KMS-11 (cell line): Measurements from ENCODE around the gene NPTX2.

Source experiments
- H2AFZ ChIP-seq: fragments of 200-600 bp; sonication (generic); 2 replicates; pipeline ENCODE4 v1.6.1; 2016; ENCODE audit warnings: antibody characterized with exemption, mixed run types, low read depth
- H3K27ac ChIP-seq: fragments of 200-600 bp; sonication (generic); 2 replicates; pipeline ENCODE4 v1.6.1; 2016; ENCODE audit warnings: mild to moderate bottlenecking, mixed run types
- H3K27me3 ChIP-seq: fragments of 200-600 bp; sonication (generic); 2 replicates; pipeline ENCODE4 v1.6.1; 2017; ENCODE audit warnings: mild to moderate bottlenecking, low read depth, mixed run types, moderate library complexity; ENCODE audit not compliant: insufficient read depth
- H3K36me3 ChIP-seq: fragments of 200-600 bp; sonication (generic); 2 replicates; pipeline ENCODE4 v1.6.1; 2017; ENCODE audit warnings: mild to moderate bottlenecking, mixed run types; ENCODE audit not compliant: insufficient read depth
- H3K4me1 ChIP-seq: fragments of 200-600 bp; sonication (generic); 2 replicates; pipeline ENCODE4 v1.6.1; 2016; ENCODE audit warnings: mild to moderate bottlenecking, low read depth, mixed run types; ENCODE audit not compliant: poor library complexity, severe bottlenecking
- H3K4me2 ChIP-seq: fragments of 200-600 bp; sonication (generic); 2 replicates; pipeline ENCODE4 v1.7.0; 2016; ENCODE audit warnings: mild to moderate bottlenecking, mixed run types
- H3K4me3 ChIP-seq: fragments of 200-600 bp; sonication (generic); IDR thresholded peaks from 2 replicates; pipeline ENCODE4 v1.6.1; 2017; ENCODE audit warnings: low read depth, low read length, mixed read lengths; ENCODE audit not compliant: insufficient read depth
- H3K79me2 ChIP-seq: fragments of 200-600 bp; sonication (generic); 2 replicates; pipeline ENCODE4 v1.6.1; 2016; ENCODE audit warnings: low read depth, mixed run types; ENCODE audit not compliant: insufficient read depth
- H3K9ac ChIP-seq: fragments of 200-600 bp; sonication (generic); 2 replicates; pipeline ENCODE4 v1.6.1; 2016; ENCODE audit warnings: mild to moderate bottlenecking, mixed run types
- H4K20me1 ChIP-seq: fragments of 200-600 bp; sonication (generic); 2 replicates; pipeline ENCODE4 v1.6.1; 2016; ENCODE audit warnings: mild to moderate bottlenecking, mixed run types; ENCODE audit not compliant: insufficient read depth
- CTCF ChIP-seq: fragments of 200-600 bp; sonication (generic); conservative IDR thresholded peaks from 2 replicates; pipeline ENCODE4 v1.6.1; 2017; ENCODE audit warnings: low read depth, mild to moderate bottlenecking, antibody characterized with exemption, low read length, moderate library complexity, mixed read lengths

The NPTX2 gene

GRCh38 chr7:98630149-98630548 is 13.1 kb downstream of the NPTX2 start:
- no peaks in the 10 kb centered on the region for H3K27me3 ChIP-seq
- TF ChIP-seq CTCF, result no peak
- H3K4me3 ChIP-seq, result no peak overlapping the region
- H3K9ac ChIP-seq, result no peak overlapping the region
- no peaks in the 10 kb centered on the region for H4K20me1 ChIP-seq
- H3K4me2 ChIP-seq, result no peak overlapping the region
- H3K79me2 ChIP-seq, result no peaks in the 10 kb centered on the region
- no peaks in the 10 kb centered on the region for H3K36me3 ChIP-seq
- H3K27ac ChIP-seq, result no peak overlapping the region
- no peaks in the 10 kb centered on the region for H3K4me1 ChIP-seq
- H2AFZ ChIP-seq, result no peak overlapping the region

DNA sequence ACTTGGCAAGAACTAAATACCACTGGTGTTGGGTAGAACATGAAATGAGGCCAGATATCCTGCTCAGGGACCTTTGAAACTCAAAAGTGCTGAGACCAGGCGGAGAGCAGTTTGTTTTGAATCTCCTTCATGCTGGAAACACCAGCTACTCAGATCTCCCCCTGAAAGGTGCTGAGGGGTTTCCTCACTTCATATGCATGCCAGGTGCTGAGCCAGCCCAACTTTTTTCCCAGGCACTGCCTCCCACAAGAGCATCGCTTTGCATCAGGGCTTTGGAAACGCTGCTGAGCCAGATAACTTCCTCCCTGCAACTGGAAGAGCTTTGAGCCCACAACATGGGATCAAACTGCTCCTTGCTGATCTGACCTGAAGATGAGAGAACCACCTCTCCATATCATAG is 13.7 kb downstream of the NPTX2 start:
- no peaks in the 10 kb centered on the region for H3K79me2 ChIP-seq
- no peak overlapping the region for H3K4me3 ChIP-seq
- no peak for TF ChIP-seq CTCF
- H3K4me1 ChIP-seq, result no peaks in the 10 kb centered on the region
- no peak overlapping the region for H2AFZ ChIP-seq
- H3K36me3 ChIP-seq, result no peaks in the 10 kb centered on the region
- no peak overlapping the region for H3K27ac ChIP-seq
- no peak overlapping the region for H3K9ac ChIP-seq
- no peaks in the 10 kb centered on the region for H4K20me1 ChIP-seq
- H3K4me2 ChIP-seq, result no peak overlapping the region
- H3K27me3 ChIP-seq, result no peaks in the 10 kb centered on the region

DNA sequence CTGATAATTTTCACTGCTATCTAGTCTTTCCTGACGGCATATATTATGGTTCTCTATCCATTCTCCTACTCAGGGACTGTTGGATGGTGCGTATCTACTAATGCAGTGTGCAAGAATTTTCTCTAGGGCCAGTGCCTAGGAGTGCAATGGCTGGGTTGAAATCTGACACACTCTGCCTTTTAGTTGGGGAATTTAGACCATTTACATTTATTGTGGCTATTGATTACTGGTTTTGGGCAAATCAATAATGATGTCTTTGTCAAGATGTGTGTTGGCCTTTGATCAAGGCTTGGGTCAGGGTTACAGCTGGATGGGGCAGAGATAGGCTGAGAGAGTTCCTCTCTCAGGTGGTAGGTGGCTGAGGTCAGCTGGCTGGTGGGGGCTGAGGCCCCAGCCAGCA is 21.8 kb downstream of the NPTX2 start:
- H3K4me3 ChIP-seq, result no peak overlapping the region
- no peaks in the 10 kb centered on the region for H3K36me3 ChIP-seq
- no peaks in the 10 kb centered on the region for H3K79me2 ChIP-seq
- H3K4me1 ChIP-seq, result no peaks in the 10 kb centered on the region
- H3K27ac ChIP-seq, result no peak overlapping the region
- no peak for TF ChIP-seq CTCF
- no peak overlapping the region for H3K9ac ChIP-seq
- H2AFZ ChIP-seq, result no peak overlapping the region
- H4K20me1 ChIP-seq, result no peaks in the 10 kb centered on the region
- no peak overlapping the region for H3K4me2 ChIP-seq
- H3K27me3 ChIP-seq, result no peaks in the 10 kb centered on the region

- Histone ChIP-seq H3K9ac (no peak overlapping the region), H2AFZ (no peak overlapping the region), H3K27ac (no peak overlapping the region), H3K4me1 (no peaks in the 10 kb centered on the region), H3K27me3 (no peaks in the 10 kb centered on the region), H3K4me2 (no peak overlapping the region), H3K4me3 (no peak overlapping the region), H4K20me1 (no peaks in the 10 kb centered on the region), H3K79me2 (no peaks in the 10 kb centered on the region), H3K36me3 (no peaks in the 10 kb centered on the region)
- no peak for TF ChIP-seq CTCF
These were observed 23.3 kb downstream of the NPTX2 start for GRCh38 chr7:98640375-98640774.
